Tibial nerve (tissue), 3 donors: ENCODE measurements around the gene PSMD5.

Source experiments
- POLR2A ChIP-seq, 2 donors: fragments of 450-650 bp; IDR thresholded peaks; one replicate each; pipeline ENCODE4 v1.6.1; 2017; ENCODE audit warnings: antibody characterized with exemption in 2 of 2, mild to moderate bottlenecking in 2 of 2, moderate library complexity in 2 of 2
- TF ChIP-seq, protein P1 (sequence below), 5 experiments: fragments of 200-600 bp in 3 of 5; fragments of 450-650 bp in 2 of 5; sonication (generic) in 3 of 5; IDR thresholded peaks; one replicate each; pipeline ENCODE4 v1.5.1; 2016 to 2019; ENCODE audit warnings: antibody characterized with exemption in 5 of 5, mild to moderate bottlenecking in 3 of 5, moderate library complexity in 2 of 5

DNA sequence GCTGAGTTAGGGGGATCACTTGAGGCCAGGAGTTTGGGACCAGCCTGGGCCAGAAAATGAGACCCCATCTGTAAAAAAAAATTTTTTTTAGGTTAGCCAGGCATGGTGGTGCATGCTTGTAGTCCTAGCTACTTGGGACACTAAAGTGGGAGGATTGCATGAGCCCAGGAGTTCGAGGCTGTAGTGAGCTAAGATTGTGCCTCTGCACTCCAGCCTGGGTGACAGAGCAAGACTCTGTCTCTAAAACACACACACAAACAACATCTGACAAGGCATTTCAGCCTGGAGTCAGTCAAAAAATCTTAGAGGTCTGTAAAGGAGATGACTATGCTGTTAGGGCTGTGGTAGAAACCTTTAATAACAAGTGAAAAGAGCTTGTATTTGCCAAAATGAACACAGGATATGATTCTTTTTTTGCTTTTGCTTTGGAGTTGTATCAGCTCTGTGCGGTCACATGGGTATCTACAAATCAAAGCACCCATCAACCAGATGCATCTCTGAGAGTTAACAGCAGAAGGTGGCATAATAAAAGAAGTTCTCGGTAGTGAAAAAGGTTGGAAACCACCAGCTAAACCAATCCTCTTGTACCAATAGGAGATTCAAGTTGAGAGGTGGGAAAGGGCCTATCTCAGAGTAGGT, 3.6 kb upstream of the PSMD5 start:
- no peak for TF ChIP-seq POLR2A (IDR thresholded peaks at IDR 0.05)
- TF ChIP-seq, protein P1, sequence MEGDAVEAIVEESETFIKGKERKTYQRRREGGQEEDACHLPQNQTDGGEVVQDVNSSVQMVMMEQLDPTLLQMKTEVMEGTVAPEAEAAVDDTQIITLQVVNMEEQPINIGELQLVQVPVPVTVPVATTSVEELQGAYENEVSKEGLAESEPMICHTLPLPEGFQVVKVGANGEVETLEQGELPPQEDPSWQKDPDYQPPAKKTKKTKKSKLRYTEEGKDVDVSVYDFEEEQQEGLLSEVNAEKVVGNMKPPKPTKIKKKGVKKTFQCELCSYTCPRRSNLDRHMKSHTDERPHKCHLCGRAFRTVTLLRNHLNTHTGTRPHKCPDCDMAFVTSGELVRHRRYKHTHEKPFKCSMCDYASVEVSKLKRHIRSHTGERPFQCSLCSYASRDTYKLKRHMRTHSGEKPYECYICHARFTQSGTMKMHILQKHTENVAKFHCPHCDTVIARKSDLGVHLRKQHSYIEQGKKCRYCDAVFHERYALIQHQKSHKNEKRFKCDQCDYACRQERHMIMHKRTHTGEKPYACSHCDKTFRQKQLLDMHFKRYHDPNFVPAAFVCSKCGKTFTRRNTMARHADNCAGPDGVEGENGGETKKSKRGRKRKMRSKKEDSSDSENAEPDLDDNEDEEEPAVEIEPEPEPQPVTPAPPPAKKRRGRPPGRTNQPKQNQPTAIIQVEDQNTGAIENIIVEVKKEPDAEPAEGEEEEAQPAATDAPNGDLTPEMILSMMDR (IDR thresholded peaks at IDR 0.05), result no peak
